Measurements from ENCODE around the gene CXCL9. TPM values are rescaled to one million over a fixed set of nuclear protein-coding genes. Genes with fewer than 3 reads are reported as not detected.

The CXCL9 gene
- total and polyA plus RNA-seq, 12 donors: 0.10 to 396 (median 0.50) TPM

Other genes with a start within 250 kb of the CXCL9 start
- gene PPEF2, start 105.1 kb downstream of the CXCL9 start, total RNA-seq: not detected
- not detected for gene PPEF2, start 105.1 kb downstream of the CXCL9 start, polyA plus RNA-seq
- 10 to 100 TPM in 9 of 10 donors, 1 to 10 TPM in 1; 6.4 to 27.4 (median 14.5) TPM for gene NAAA, start 66.5 kb downstream of the CXCL9 start, total RNA-seq
- 1 to 10 TPM; 6.9 to 7.5 TPM for gene NAAA, start 66.5 kb downstream of the CXCL9 start, polyA plus RNA-seq
- gene SDAD1, start 16.6 kb downstream of the CXCL9 start, total RNA-seq: 10 to 100 TPM; 18.1 to 27.2 (median 24.3) TPM
- gene SDAD1, start 16.6 kb downstream of the CXCL9 start, polyA plus RNA-seq: 10 to 100 TPM in 1 of 2 donors, 1 to 10 TPM in 1; 7.4 to 11.9 TPM
- gene CXCL10, start 16.0 kb upstream of the CXCL9 start, total RNA-seq: 100 to 1,000 TPM in 1 of 10 donors, 1 to 10 TPM in 3, under 1 TPM in 4, not detected in 2; 0.40 to 191 (median 1.0) TPM
- gene CXCL10, start 16.0 kb upstream of the CXCL9 start, polyA plus RNA-seq: under 1 TPM; 0.14 to 0.22 TPM
- 10 to 100 TPM in 1 of 10 donors, under 1 TPM in 4, not detected in 5; 0.23 to 61.0 (median 0.40) TPM for gene CXCL11, start 28.6 kb upstream of the CXCL9 start, total RNA-seq
- gene CXCL11, start 28.6 kb upstream of the CXCL9 start, polyA plus RNA-seq: under 1 TPM in 1 of 2 donors, not detected in 1; 0.07 TPM
- 100 to 1,000 TPM in 3 of 10 donors, 10 to 100 TPM in 7; 38.4 to 250 (median 65.4) TPM for gene ART3, start 67.2 kb upstream of the CXCL9 start, total RNA-seq
- gene ART3, start 67.2 kb upstream of the CXCL9 start, polyA plus RNA-seq: 100 to 1,000 TPM in 1 of 2 donors, 10 to 100 TPM in 1; 67.3 to 108 TPM
- gene NUP54, start 140.9 kb upstream of the CXCL9 start, total RNA-seq: 10 to 100 TPM; 16.1 to 22.6 (median 18.9) TPM
- 10 to 100 TPM in 1 of 2 donors, 1 to 10 TPM in 1; 9.6 to 25.8 TPM for gene NUP54, start 140.9 kb upstream of the CXCL9 start, polyA plus RNA-seq
- 100 to 1,000 TPM in 4 of 10 donors, 10 to 100 TPM in 6; 76.6 to 199 (median 94.9) TPM for gene SCARB2, start 206.3 kb upstream of the CXCL9 start, total RNA-seq
- gene SCARB2, start 206.3 kb upstream of the CXCL9 start, polyA plus RNA-seq: 100 to 1,000 TPM; 119 to 125 TPM
- gene FAM47E, start 244.2 kb upstream of the CXCL9 start, total RNA-seq: 1 to 10 TPM; 2.1 to 6.3 (median 3.1) TPM
- gene FAM47E, start 244.2 kb upstream of the CXCL9 start, polyA plus RNA-seq: 1 to 10 TPM in 1 of 2 donors, under 1 TPM in 1; 0.68 to 4.7 TPM